H1 (cell line): ENCODE data around the gene OSBPL3. TPM values are rescaled to one million over a fixed set of nuclear protein-coding genes. Genes with fewer than 3 reads are reported as not detected.

Experiments used
- CTCF ChIA-PET: fragments of 300-600 bp; sonication (Branson Sonifier 250); formaldehyde crosslinking; loops from one replicate; lab custom pipeline; 2021; ENCODE audit not compliant: partially characterized antibody; lab: Charles Lee
- POLR2A ChIA-PET: fragments of 300-600 bp; sonication (Branson Sonifier 250); formaldehyde crosslinking; loops from one replicate; lab custom pipeline; 2021; ENCODE audit warnings: inconsistent platforms; ENCODE audit not compliant: partially characterized antibody; lab: Charles Lee
- DNase-seq, 2 experiments: peaks; one replicate each; pipeline versions ENCODE4 v3.0.0 to v3.0.0-alpha.2; 2010 to 2022; ENCODE audit warnings: low spot score in 2 of 2, low read depth in 1 of 2, mixed read lengths in 1 of 2
- FAIRE-seq: peaks from 2 replicates; lab custom pipeline; 2011; peaks lifted over from hg19 to GRCh38; lab: Jason Lieb, UNC
- H2AFZ ChIP-seq: 2 replicates; pipeline ENCODE4 v1.8.1; 2012; ENCODE audit warnings: low read length, inconsistent platforms
- H2AK5ac ChIP-seq: 2 replicates; pipeline ENCODE4 v1.6.1; 2013; ENCODE audit warnings: low read depth, low read length
- H2BK120ac ChIP-seq: replicated peaks from 2 replicates; pipeline ENCODE3; 2013; ENCODE audit warnings: low read depth, low read length, inconsistent platforms
- H2BK12ac ChIP-seq: 2 replicates; pipeline ENCODE4 v1.6.1; 2013; ENCODE audit warnings: low read depth, low read length
- H2BK15ac ChIP-seq: 2 replicates; pipeline ENCODE4 v1.6.1; 2013; ENCODE audit warnings: low read length
- H2BK20ac ChIP-seq: 2 replicates; pipeline ENCODE4 v1.6.1; 2013; ENCODE audit warnings: low read length
- H2BK5ac ChIP-seq: 2 replicates; pipeline ENCODE4 v1.6.1; 2013; ENCODE audit warnings: low read depth, low read length
- H3K14ac ChIP-seq: 2 replicates; pipeline ENCODE4 v1.6.1; 2013; ENCODE audit warnings: inconsistent platforms; ENCODE audit not compliant: insufficient read length
- H3K18ac ChIP-seq: 2 replicates; pipeline ENCODE4 v1.6.1; 2013; ENCODE audit warnings: low read length; ENCODE audit errors: extremely low read depth
- H3K23ac ChIP-seq: 2 replicates; pipeline ENCODE4 v1.6.1; 2013; ENCODE audit warnings: inconsistent platforms; ENCODE audit not compliant: insufficient read length
- H3K23me2 ChIP-seq: 2 replicates; pipeline ENCODE4 v1.6.1; 2013; ENCODE audit warnings: low read depth, low read length
- H3K27ac ChIP-seq: 2 replicates; pipeline ENCODE4 v1.6.1; 2011; ENCODE audit warnings: low read depth, low read length, inconsistent platforms
- H3K27me3 ChIP-seq, 4 experiments: replicated peaks in 1 of 4; 1 replicate in 1 of 4; 2 replicates in 3 of 4; pipeline versions ENCODE4 v1.6.1 to v1.8.1; 2011 to 2013; ENCODE audit warnings: low read length in 3 of 4, mild to moderate bottlenecking in 3 of 4, inconsistent platforms in 2 of 4, mixed read lengths in 2 of 4, moderate library complexity in 1 of 4; ENCODE audit not compliant: control insufficient read depth in 3 of 4, insufficient read depth in 3 of 4; ENCODE audit errors: extremely low read depth in 1 of 4
- H3K36me3 ChIP-seq, 4 experiments: 2 replicates each; pipeline versions ENCODE4 v1.6.1 to v1.8.1; 2011 to 2013; ENCODE audit warnings: mild to moderate bottlenecking in 4 of 4, low read length in 3 of 4, moderate library complexity in 2 of 4, control low read depth in 1 of 4, inconsistent platforms in 1 of 4; ENCODE audit not compliant: insufficient read depth in 4 of 4, control insufficient read depth in 2 of 4
- H3K4ac ChIP-seq: replicated peaks from 2 replicates; pipeline ENCODE3; 2013; ENCODE audit warnings: low read length, low read depth, mixed read lengths, inconsistent platforms; ENCODE audit not compliant: insufficient read length
- H3K4me1 ChIP-seq, 4 experiments: replicated peaks in 1 of 4; 1 replicate in 1 of 4; 2 replicates in 3 of 4; pipeline versions ENCODE4 v1.6.1 to v1.8.1; 2011 to 2013; ENCODE audit warnings: low read length in 3 of 4, inconsistent platforms in 2 of 4, mixed read lengths in 1 of 4; ENCODE audit not compliant: insufficient read depth in 4 of 4, control insufficient read depth in 3 of 4
- H3K4me2 ChIP-seq, 2 experiments: 2 replicates each; pipeline versions ENCODE4 v1.6.1 to v1.8.1; 2011 to 2013; ENCODE audit warnings: low read depth in 2 of 2, low read length in 2 of 2, control low read depth in 1 of 2, inconsistent platforms in 1 of 2, mild to moderate bottlenecking in 1 of 2; ENCODE audit not compliant: insufficient read depth in 1 of 2
- H3K4me3 ChIP-seq, 4 experiments: fragments of 200-600, 300-600 bp in 1 of 4; sonication (generic), shearing (Covaris generic), sonication (Bioruptor Twin) in 1 of 4; 2 replicates each; pipeline versions ENCODE4 v1.5.1 to v1.8.1; 2011 to 2016; ENCODE audit warnings: low read length in 4 of 4, low read depth in 3 of 4, control low read depth in 2 of 4, inconsistent platforms in 2 of 4, mild to moderate bottlenecking in 2 of 4, mixed read lengths in 1 of 4, moderate library complexity in 1 of 4; ENCODE audit not compliant: insufficient read depth in 2 of 4; ENCODE audit errors: extremely low read depth in 1 of 4
- H3K56ac ChIP-seq: replicated peaks from 2 replicates; pipeline ENCODE3; 2013; ENCODE audit warnings: low read depth, mild to moderate bottlenecking, mixed read lengths, low read length, inconsistent platforms; ENCODE audit not compliant: insufficient read length
- H3K79me1 ChIP-seq: 2 replicates; pipeline ENCODE4 v1.6.1; 2013; ENCODE audit warnings: low read depth, low read length, control low read depth
- H3K79me2 ChIP-seq, 2 experiments: 2 replicates each; pipeline versions ENCODE4 v1.6.1 to v1.8.1; 2012 to 2013; ENCODE audit warnings: low read length in 2 of 2, mild to moderate bottlenecking in 2 of 2, inconsistent platforms in 1 of 2; ENCODE audit not compliant: insufficient read depth in 2 of 2, control insufficient read depth in 1 of 2
- H3K9ac ChIP-seq, 4 experiments: replicated peaks in 1 of 4; 1 replicate in 1 of 4; 2 replicates in 3 of 4; pipeline versions ENCODE4 v1.6.1 to v1.8.1; 2011 to 2013; ENCODE audit warnings: low read depth in 3 of 4, low read length in 3 of 4, control low read depth in 2 of 4, mild to moderate bottlenecking in 2 of 4, moderate library complexity in 2 of 4, inconsistent platforms in 1 of 4; ENCODE audit errors: extremely low read depth in 1 of 4
- H3K9me3 ChIP-seq, 2 experiments: 2 replicates each; pipeline versions ENCODE4 v1.6.1 to v1.8.1; 2012 to 2013; ENCODE audit warnings: mild to moderate bottlenecking in 2 of 2, moderate library complexity in 2 of 2, control low read depth in 1 of 2, inconsistent platforms in 1 of 2, low read depth in 1 of 2, low read length in 1 of 2, mixed read lengths in 1 of 2; ENCODE audit not compliant: insufficient read depth in 2 of 2
- H4K20me1 ChIP-seq, 2 experiments: replicated peaks in 1 of 2; 2 replicates each; pipeline versions ENCODE3 to v1.8.1; 2011 to 2013; ENCODE audit warnings: inconsistent platforms in 2 of 2, low read length in 2 of 2, mild to moderate bottlenecking in 1 of 2; ENCODE audit not compliant: insufficient read depth in 2 of 2, control insufficient read depth in 1 of 2
- H4K5ac ChIP-seq: 2 replicates; pipeline ENCODE4 v1.6.1; 2013; ENCODE audit warnings: low read length, low read depth, mixed read lengths, inconsistent platforms; ENCODE audit not compliant: insufficient read length
- H4K8ac ChIP-seq: 2 replicates; pipeline ENCODE4 v1.8.0; 2013; ENCODE audit warnings: mild to moderate bottlenecking, moderate library complexity, low read length, inconsistent platforms; ENCODE audit not compliant: insufficient read depth; ENCODE audit errors: extremely low read depth
- H4K91ac ChIP-seq: replicated peaks from 2 replicates; pipeline ENCODE3; 2013; ENCODE audit warnings: low read length, mixed read lengths, inconsistent platforms; ENCODE audit not compliant: insufficient read length
- CHD1 ChIP-seq: IDR thresholded peaks from 2 replicates; pipeline ENCODE4 v1.6.1; 2012; ENCODE audit warnings: low read depth, low read length, improper control_type of control experiment
- EZH2 ChIP-seq: fragments of 200-600 bp; sonication (generic); IDR thresholded peaks from 2 replicates; pipeline ENCODE4 v1.7.1; 2012; ENCODE audit warnings: low read depth, mild to moderate bottlenecking, moderate library complexity, low read length, inconsistent platforms; ENCODE audit not compliant: severe bottlenecking
- HDAC6 ChIP-seq: IDR thresholded peaks from one replicate; pipeline ENCODE4 v1.7.1; 2012; ENCODE audit warnings: low read depth, mild to moderate bottlenecking, inconsistent platforms, low read length, moderate library complexity
- JUN ChIP-seq: IDR thresholded peaks from 2 replicates; pipeline ENCODE4 v1.6.1; 2011; ENCODE audit warnings: low read depth, mild to moderate bottlenecking, improper control_type of control experiment, low read length
- KDM4A ChIP-seq: IDR thresholded peaks from one replicate; pipeline ENCODE4 v1.7.1; 2012; ENCODE audit warnings: low read depth, mild to moderate bottlenecking, moderate library complexity, low read length, inconsistent platforms; ENCODE audit not compliant: severe bottlenecking
- PHF8 ChIP-seq: fragments of 200-600 bp; sonication (generic); conservative IDR thresholded peaks from 2 replicates; pipeline ENCODE4 v1.7.1; 2012; ENCODE audit warnings: low read depth, mild to moderate bottlenecking, inconsistent platforms, low read length, moderate library complexity
- RNF2 ChIP-seq: fragments of 200-900, 300-1000 bp; sonication (generic); IDR thresholded peaks from 2 replicates; pipeline ENCODE4 v1.7.1; 2016; ENCODE audit warnings: borderline replicate concordance, low read depth, mild to moderate bottlenecking, antibody characterized with exemption, low read length; ENCODE audit not compliant: poor library complexity, severe bottlenecking; ENCODE audit errors: missing control alignments
- SAP30 ChIP-seq: fragments of 300-600 bp; sonication (generic); IDR thresholded peaks from 2 replicates; pipeline ENCODE4 v1.7.1; 2012; ENCODE audit warnings: low read length, moderate library complexity, mild to moderate bottlenecking, inconsistent platforms; ENCODE audit not compliant: insufficient read depth, insufficient replicate concordance
- SIN3A ChIP-seq, 2 experiments: IDR thresholded peaks in 1 of 2; conservative IDR thresholded peaks in 1 of 2; 2 replicates each; pipeline ENCODE4 v1.6.1; 2011 to 2012; ENCODE audit warnings: low read length in 2 of 2, improper control_type of control experiment in 1 of 2, low read depth in 1 of 2, mild to moderate bottlenecking in 1 of 2
- WGBS, 2 experiments: shearing (Covaris generic) in 1 of 2; methylation state at CpG; one replicate each; pipeline versions ENCODE4 v1.1.6 to v1.1.7; 2013 to 2015; ENCODE audit warnings: low lambda C conversion rate in 2 of 2, mixed read lengths in 2 of 2, inconsistent platforms in 1 of 2, low coverage in 1 of 2, missing lambda C conversion rate in 1 of 2; ENCODE audit not compliant: insufficient replicate concordance in 2 of 2, insufficient coverage in 1 of 2, insufficient read length in 1 of 2; ENCODE audit errors: extremely low coverage in 1 of 2, missing lambda C conversion rate in 1 of 2; 5-methylcytosine and 5-hydroxymethylcytosine counted together
- polyA plus RNA-seq, 7 experiments: library from polyadenylated mRNA; depleted of rRNA in 3 of 7; stranded (reverse) in 5 of 7; unstranded in 2 of 7; fragments of >200 nt in 5 of 7; fragments of 200-250 nt in 2 of 7; gene quantifications; 1 replicate in 5 of 7; 2 replicates in 1 of 7; 4 replicates in 1 of 7; pipeline versions ENCODE4 v1.2.1 to v1.2.3, GENCODE V29; 2011 to 2013; ENCODE audit warnings: missing spikeins in 2 of 7, mixed read lengths in 2 of 7
- total RNA-seq: library from RNA; stranded (reverse); fragmentation: NEBNext Ultra II Directional; extraction: Animal tissue kit (Norgen Biotek cat#: 25700); gene quantifications from 2 replicates; pipeline ENCODE4 v1.2.1, GENCODE V29; 2021

OSBPL3 gene
- total and polyA plus RNA-seq, 2 of the 8 experiments (the other 6 are each of a cell fraction or from before 2014, with no cell fraction given): 2.8 to 13.9 TPM

- Histone ChIP-seq H3K18ac (peak within 1 kb of the TSS; percentile 61; the same call in 1 of the 2 replicates), H3K4me1 (peaks cover 0 to 7% (median 4%) of the 10 kb centered on the region in 4 experiments; a peak in 6 of 7 replicates), H3K27ac (no peak within 1 kb of the TSS), H3K9ac (peak within 1 kb of the TSS in 3 of 4 experiments; percentile 34 to 56 (median 36); a peak in 5 of 7 replicates), H2BK12ac (peak within 1 kb of the TSS; percentile 44; the same call in 1 of the 2 replicates), H3K14ac (no peak within 1 kb of the TSS), H4K91ac (peak within 1 kb of the TSS; percentile 72), H2BK120ac (no peak within 1 kb of the TSS), H3K27me3 (peaks cover 6 to 41% (median 30%) of the 10 kb centered on the region in 4 experiments), H3K36me3 (no peaks in the 10 kb centered on the region), H3K23ac (no peak within 1 kb of the TSS), H2BK20ac (no peak within 1 kb of the TSS), H3K4ac (peak within 1 kb of the TSS; percentile 21), H2BK5ac (no peak within 1 kb of the TSS), H3K79me1 (no peaks in the 10 kb centered on the region), H2AK5ac (no peak within 1 kb of the TSS), H3K9me3 (no peaks in the 10 kb centered on the region), H3K23me2 (peaks cover 12% of the 10 kb centered on the region; the same call in 1 of the 2 replicates), H3K4me2 (peak within 1 kb of the TSS; percentile 74 to 89), H2AFZ (peak within 1 kb of the TSS; percentile 91), H4K8ac (peak within 1 kb of the TSS; percentile 45), H4K5ac (no peak within 1 kb of the TSS), H3K4me3 (peak within 1 kb of the TSS; percentile 42 to 79 (median 60)), H3K56ac (no peak within 1 kb of the TSS), H4K20me1 (no peaks in the 10 kb centered on the region), H3K79me2 (no peaks in the 10 kb centered on the region), H2BK15ac (peak within 1 kb of the TSS; percentile 62)
- ChIA-PET POLR2A (interaction anchor here (0.7 to 1.7 kb wide), 8 partner anchors 8 to 367 kb away, joined by 3 to 5 read pairs (median 4); no protein-coding TSS in a partner anchor), CTCF (interaction anchor here (0.5 to 1.3 kb wide), 6 partner anchors 11 to 469 kb away, joined by 3 to 5 read pairs (median 3); no protein-coding TSS in a partner anchor)
- peak in 1 of 2 experiments; percentile 82 for DNase-seq
- no peak for FAIRE-seq
- WGBS, 2 experiments: 27% methylated on average over 32 of the region's 81 CpGs; no CpG with 5 or more reads in 1 of the 2 experiments
- TF ChIP-seq KDM4A: peak; percentile 19
- TF ChIP-seq RNF2: no peak
- no peak for TF ChIP-seq SIN3A (conservative IDR thresholded peaks at IDR 0.05 in 1 of 2, IDR thresholded peaks at IDR 0.05 in 1 of 2; ENCODE audit: low read depth in 1 of 2, low read length in 2 of 2)
- TF ChIP-seq SAP30: no peak
- TF ChIP-seq EZH2: peak; percentile 76
- TF ChIP-seq JUN: no peak
- no peak for TF ChIP-seq HDAC6
- peak; percentile 18; the same call in 1 of the 2 replicates for TF ChIP-seq PHF8
- TF ChIP-seq CHD1: no peak
These were observed 222.4 kb downstream of the OSBPL3 start, which contains the start of gene GSDME for GRCh38 chr7:24757353-24758275. TSS of gene GSDME (minus strand) at chr7:24757464. CDS start at chr7:24749774, 7,690 bp downstream.
